Mesendoderm (in vitro differentiated cells): ENCODE measurements around the gene SDCCAG8.

Source experiments
- DNase-seq: peaks from one replicate; pipeline ENCODE4 v3.0.0; 2013
- H2AK5ac ChIP-seq: 2 replicates; pipeline ENCODE4 v1.6.1; 2013; ENCODE audit warnings: low read length, inconsistent platforms
- H2BK120ac ChIP-seq: 2 replicates; pipeline ENCODE4 v1.6.1; 2013; ENCODE audit warnings: low read depth, mild to moderate bottlenecking, low read length, moderate library complexity, mixed read lengths
- H2BK15ac ChIP-seq: replicated peaks from 2 replicates; pipeline ENCODE4 v1.6.1; 2013; ENCODE audit warnings: low read depth, mild to moderate bottlenecking, moderate library complexity
- H2BK5ac ChIP-seq: 2 replicates; pipeline ENCODE4 v1.6.1; 2013; ENCODE audit warnings: low read length, inconsistent platforms
- H3K18ac ChIP-seq: 2 replicates; pipeline ENCODE4 v1.6.1; 2013; ENCODE audit warnings: mild to moderate bottlenecking, low read length, mixed read lengths
- H3K23ac ChIP-seq: one replicate; pipeline ENCODE4 v1.6.1; 2013; ENCODE audit warnings: low read length
- H3K27ac ChIP-seq: 2 replicates; pipeline ENCODE4 v1.5.1; 2013; ENCODE audit warnings: low read depth, mild to moderate bottlenecking, inconsistent platforms, low read length, moderate library complexity
- H3K27me3 ChIP-seq: 2 replicates; pipeline ENCODE4 v1.6.1; 2013; ENCODE audit warnings: low read length, control low read depth, mild to moderate bottlenecking, inconsistent platforms; ENCODE audit not compliant: insufficient read depth, poor library complexity
- H3K36me3 ChIP-seq: 2 replicates; pipeline ENCODE4 v1.6.1; 2013; ENCODE audit warnings: low read length, inconsistent platforms; ENCODE audit not compliant: control insufficient read depth, insufficient read depth
- H3K4ac ChIP-seq: one replicate; pipeline ENCODE4 v1.6.1; 2013; ENCODE audit warnings: low read depth, mild to moderate bottlenecking, low read length, moderate library complexity
- H3K4me1 ChIP-seq: 2 replicates; pipeline ENCODE4 v1.6.1; 2013; ENCODE audit warnings: low read depth, low read length, inconsistent platforms; ENCODE audit not compliant: control insufficient read depth
- H3K4me2 ChIP-seq: 2 replicates; pipeline ENCODE4 v1.6.1; 2013; ENCODE audit warnings: low read length
- H3K4me3 ChIP-seq: 2 replicates; pipeline ENCODE4 v1.5.1; 2013; ENCODE audit warnings: mild to moderate bottlenecking, low read length
- H3K56ac ChIP-seq: one replicate; pipeline ENCODE4 v1.6.1; 2013; ENCODE audit warnings: low read length
- H3K79me1 ChIP-seq: 2 replicates; pipeline ENCODE4 v1.6.1; 2013; ENCODE audit warnings: low read length, inconsistent platforms
- H3K79me2 ChIP-seq: 2 replicates; pipeline ENCODE4 v1.6.1; 2013; ENCODE audit warnings: mild to moderate bottlenecking, low read length; ENCODE audit not compliant: control insufficient read depth, insufficient read depth
- H3K9ac ChIP-seq: 2 replicates; pipeline ENCODE4 v1.6.1; 2013; ENCODE audit warnings: low read length, inconsistent platforms
- H4K5ac ChIP-seq: one replicate; pipeline ENCODE4 v1.6.1; 2013; ENCODE audit warnings: low read length
- H4K8ac ChIP-seq: one replicate; pipeline ENCODE4 v1.6.1; 2013; ENCODE audit warnings: low read depth, mild to moderate bottlenecking, control low read depth, low read length, moderate library complexity
- WGBS: extraction: QIAGEN DNeasy Blood & Tissue Kit; methylation state at CpG from one replicate; pipeline ENCODE4 v1.1.7; 2013; ENCODE audit warnings: low lambda C conversion rate, missing lambda C conversion rate; ENCODE audit not compliant: insufficient coverage; ENCODE audit errors: extremely low coverage; 5-methylcytosine and 5-hydroxymethylcytosine counted together

Gene SDCCAG8

GRCh38 chr1:243234978-243235647 lies 20.7 kb upstream of the SDCCAG8 start:
- Histone ChIP-seq H2BK15ac (no peak overlapping the region), H3K4me1 (no peaks in the 10 kb centered on the region), H3K23ac (no peak overlapping the region), H4K5ac (no peak overlapping the region), H3K4me3 (no peak overlapping the region), H3K4me2 (no peak overlapping the region), H2AK5ac (no peak overlapping the region), H3K9ac (no peak overlapping the region), H3K27ac (no peak overlapping the region), H2BK5ac (no peak overlapping the region), H3K79me1 (peaks cover 10% of the 10 kb centered on the region), H4K8ac (no peak overlapping the region), H3K27me3 (no peaks in the 10 kb centered on the region), H3K18ac (no peak overlapping the region), H2BK120ac (no peak overlapping the region), H3K36me3 (no peaks in the 10 kb centered on the region), H3K79me2 (peaks cover 29% of the 10 kb centered on the region), H3K56ac (no peak overlapping the region), H3K4ac (no peak overlapping the region)
- DNase-seq: no peak
- no CpG with 5 or more reads among the region's 4 CpGs for WGBS

- WGBS: no CpG with 5 or more reads among the region's 4 CpGs
- no peak for DNase-seq
- Histone ChIP-seq H3K79me2 (peaks cover 34% of the 10 kb centered on the region), H3K36me3 (no peaks in the 10 kb centered on the region), H3K18ac (no peak overlapping the region), H3K23ac (no peak overlapping the region), H2BK5ac (no peak overlapping the region), H3K4me3 (no peak overlapping the region), H3K4me2 (no peak overlapping the region), H2AK5ac (no peak overlapping the region), H3K79me1 (peaks cover 12% of the 10 kb centered on the region), H4K8ac (no peak overlapping the region), H3K27ac (no peak overlapping the region), H3K9ac (no peak overlapping the region), H2BK15ac (no peak overlapping the region), H3K56ac (no peak overlapping the region), H4K5ac (no peak overlapping the region), H2BK120ac (no peak overlapping the region), H3K4ac (no peak overlapping the region), H3K27me3 (no peaks in the 10 kb centered on the region), H3K4me1 (no peaks in the 10 kb centered on the region)
Measured at GRCh38 chr1:243236604-243237252, 19.1 kb upstream of the SDCCAG8 start.

GRCh38 chr1:243244432-243244841 lies 11.4 kb upstream of the SDCCAG8 start:
- Histone ChIP-seq H2AK5ac (no peak overlapping the region), H3K36me3 (no peaks in the 10 kb centered on the region), H3K4me1 (no peaks in the 10 kb centered on the region), H3K4ac (no peak overlapping the region), H3K9ac (no peak overlapping the region), H3K27ac (no peak overlapping the region), H2BK15ac (no peak overlapping the region), H3K23ac (no peak overlapping the region), H3K4me3 (no peak overlapping the region), H3K18ac (no peak overlapping the region), H4K5ac (no peak overlapping the region), H4K8ac (no peak overlapping the region), H2BK120ac (no peak overlapping the region), H3K79me2 (peaks cover 58% of the 10 kb centered on the region), H3K27me3 (no peaks in the 10 kb centered on the region), H2BK5ac (no peak overlapping the region), H3K4me2 (no peak overlapping the region), H3K56ac (no peak overlapping the region), H3K79me1 (peaks cover 6% of the 10 kb centered on the region)
- DNase-seq: no peak
- WGBS: no CpG with 5 or more reads among the region's 9 CpGs

GRCh38 chr1:243246916-243247315 lies 8.9 kb upstream of the SDCCAG8 start:
- Histone ChIP-seq H2BK120ac (no peak overlapping the region), H4K8ac (no peak overlapping the region), H3K36me3 (no peaks in the 10 kb centered on the region), H3K79me2 (peaks cover 66% of the 10 kb centered on the region), H3K4ac (no peak overlapping the region), H3K4me2 (no peak overlapping the region), H3K4me3 (no peak overlapping the region), H3K79me1 (peaks cover 3% of the 10 kb centered on the region), H3K27ac (no peak overlapping the region), H4K5ac (no peak overlapping the region), H3K9ac (no peak overlapping the region), H2BK15ac (no peak overlapping the region), H3K23ac (no peak overlapping the region), H2AK5ac (no peak overlapping the region), H3K18ac (no peak overlapping the region), H3K27me3 (no peaks in the 10 kb centered on the region), H3K4me1 (no peaks in the 10 kb centered on the region), H3K56ac (no peak overlapping the region), H2BK5ac (no peak overlapping the region)
- WGBS: no CpG with 5 or more reads among the region's 1 CpG
- DNase-seq: no peak

- Histone ChIP-seq H3K4me2 (no peak overlapping the region), H2BK15ac (no peak overlapping the region), H3K79me1 (peaks cover 3% of the 10 kb centered on the region), H3K27ac (no peak overlapping the region), H3K23ac (no peak overlapping the region), H2BK5ac (no peak overlapping the region), H4K5ac (no peak overlapping the region), H3K4ac (no peak overlapping the region), H4K8ac (no peak overlapping the region), H3K27me3 (no peaks in the 10 kb centered on the region), H3K9ac (no peak overlapping the region), H2BK120ac (no peak overlapping the region), H3K56ac (no peak overlapping the region), H2AK5ac (no peak overlapping the region), H3K79me2 (peaks cover 62% of the 10 kb centered on the region), H3K36me3 (no peaks in the 10 kb centered on the region), H3K4me3 (no peak overlapping the region), H3K4me1 (no peaks in the 10 kb centered on the region), H3K18ac (no peak overlapping the region)
- no peak for DNase-seq
- WGBS: no CpG with 5 or more reads among the region's 3 CpGs
Measured at GRCh38 chr1:243247901-243248300, 7.9 kb upstream of the SDCCAG8 start.
